Keratinocyte (primary cell): Measurements from ENCODE around the gene TC2N. TPM values are rescaled to one million over a fixed set of nuclear protein-coding genes. Genes with fewer than 3 reads are reported as not detected.

Experiments used
- DNase-seq: peaks from one replicate; pipeline ENCODE4 v3.0.0-alpha.2; 2011; ENCODE audit warnings: low read depth, missing footprints, low spot score
- FAIRE-seq: peaks from 2 replicates; lab custom pipeline; 2011; peaks lifted over from hg19 to GRCh38; lab: Jason Lieb, UNC
- H2AFZ ChIP-seq: 2 replicates; pipeline ENCODE4 v1.6.0; 2012; ENCODE audit warnings: low read length, control low read depth, inconsistent platforms; ENCODE audit not compliant: control insufficient read depth
- H3K27ac ChIP-seq: 2 replicates; pipeline ENCODE4 v1.5.1; 2011; ENCODE audit warnings: low read length; ENCODE audit not compliant: control insufficient read depth, insufficient read depth
- H3K27me3 ChIP-seq: 3 replicates; pipeline ENCODE4 v1.6.0; 2011; ENCODE audit warnings: low read length; ENCODE audit not compliant: control insufficient read depth, insufficient read depth; ENCODE audit errors: extremely low read depth
- H3K36me3 ChIP-seq, 2 experiments: 2 replicates in 1 of 2; 3 replicates in 1 of 2; pipeline ENCODE4 v1.5.1; 2011; ENCODE audit warnings: low read length in 2 of 2, mild to moderate bottlenecking in 1 of 2; ENCODE audit not compliant: control insufficient read depth in 2 of 2, insufficient read depth in 2 of 2; ENCODE audit errors: extremely low read depth in 1 of 2
- H3K4me1 ChIP-seq: 3 replicates; pipeline ENCODE4 v1.5.1; 2011; ENCODE audit warnings: low read length; ENCODE audit not compliant: control insufficient read depth, insufficient read depth; ENCODE audit errors: extremely low read depth
- H3K4me2 ChIP-seq: 3 replicates; pipeline ENCODE4 v1.6.0; 2011; ENCODE audit warnings: low read depth, low read length; ENCODE audit not compliant: control insufficient read depth, insufficient read depth; ENCODE audit errors: extremely low read depth
- H3K4me3 ChIP-seq, 3 experiments: fragments of 200-600 bp in 1 of 3; sonication (generic) in 1 of 3; 2 replicates in 2 of 3; 3 replicates in 1 of 3; pipeline ENCODE4 v1.5.1; 2011 to 2016; ENCODE audit warnings: low read length in 3 of 3, mild to moderate bottlenecking in 3 of 3, control low read depth in 2 of 3, inconsistent platforms in 1 of 3, low read depth in 1 of 3, mixed read lengths in 1 of 3, mixed run types in 1 of 3, moderate library complexity in 1 of 3; ENCODE audit not compliant: control insufficient read depth in 2 of 3, insufficient read depth in 2 of 3; ENCODE audit errors: extremely low read depth in 1 of 3
- H3K79me2 ChIP-seq: 2 replicates; pipeline ENCODE4 v1.6.0; 2012; ENCODE audit warnings: low read length; ENCODE audit not compliant: control insufficient read depth, insufficient read depth
- H3K9ac ChIP-seq: 3 replicates; pipeline ENCODE4 v1.6.0; 2011; ENCODE audit warnings: low read length; ENCODE audit not compliant: control insufficient read depth, insufficient read depth; ENCODE audit errors: extremely low read depth
- H3K9me1 ChIP-seq: 3 replicates; pipeline ENCODE4 v1.6.0; 2011; ENCODE audit warnings: low read length; ENCODE audit not compliant: control insufficient read depth, insufficient read depth; ENCODE audit errors: extremely low read depth
- H3K9me3 ChIP-seq: 2 replicates; pipeline ENCODE4 v1.5.1; 2012; ENCODE audit warnings: low read depth, low read length; ENCODE audit not compliant: control insufficient read depth
- H4K20me1 ChIP-seq: 3 replicates; pipeline ENCODE4 v1.6.0; 2011; ENCODE audit warnings: low read length; ENCODE audit not compliant: control insufficient read depth, insufficient read depth; ENCODE audit errors: extremely low read depth
- EZH2 ChIP-seq: IDR thresholded peaks from one replicate; pipeline ENCODE4 v1.6.1; 2012; ENCODE audit warnings: inconsistent platforms, mild to moderate bottlenecking, low read length, moderate library complexity
- dilution Hi-C: fragments of 300-500 bp; cut with MboI; formaldehyde crosslinking; loops from one replicate; pipeline ENCODE4 v1.7.0; 2020; ENCODE audit warnings: low sequenced_read_pairs; ENCODE audit not compliant: extremely low pct_ligation_motif_present
- polyA plus RNA-seq, 5 experiments: library from polyadenylated mRNA; depleted of rRNA in 3 of 5; stranded (reverse) in 3 of 5; stranded (forward) in 1 of 5; unstranded in 1 of 5; fragments of >200 nt; gene quantifications; 1 replicate in 1 of 5; 2 replicates in 3 of 5; 3 replicates in 1 of 5; pipeline versions ENCODE4 v1.2.1 to v1.2.3, GENCODE V29; 2011 to 2012; ENCODE audit warnings: missing spikeins in 2 of 5, low read depth in 1 of 5, low replicate concordance in 1 of 5
- TF ChIP-seq, protein P1 (sequence below), 3 experiments: IDR thresholded peaks in 1 of 3; conservative IDR thresholded peaks in 1 of 3; optimal IDR thresholded peaks in 1 of 3; 2 replicates in 2 of 3; 3 replicates in 1 of 3; pipeline versions ENCODE3 to v1.5.1; 2011; ENCODE audit warnings: low read length in 3 of 3, mild to moderate bottlenecking in 3 of 3, moderate library complexity in 2 of 3, control low read depth in 1 of 3, inconsistent platforms in 1 of 3; ENCODE audit not compliant: insufficient read depth in 2 of 3; ENCODE audit errors: extremely low read depth in 1 of 3

Gene TC2N
- polyA plus RNA-seq, 1 donor (not counting 4 experiments of a cell fraction or from before 2014, with no cell fraction given), result 22.6 TPM

DNA sequence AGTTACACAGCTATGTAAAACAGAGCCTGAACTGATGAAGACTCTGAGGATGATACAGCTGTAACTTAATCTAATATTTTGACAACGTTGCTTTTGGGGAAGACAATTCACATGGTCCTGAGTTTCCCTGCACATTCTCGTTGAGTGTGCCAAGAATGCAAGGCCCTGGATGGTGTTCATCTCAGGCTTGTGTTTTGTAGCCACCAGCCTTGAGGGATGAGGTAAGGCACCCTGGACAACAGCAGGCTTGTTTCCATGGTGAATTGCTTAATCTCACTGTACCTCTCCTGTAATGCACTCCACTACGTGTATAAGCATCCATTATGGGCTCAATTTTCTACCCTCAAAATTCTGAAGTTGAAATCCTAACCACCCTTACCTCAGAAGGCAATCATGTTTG, 137.6 kb downstream of the TC2N start:
- DNase-seq (no peak), FAIRE-seq (no peak)
- dilution Hi-C loops, result no loop called here
- no peaks in the 10 kb centered on the region for H3K36me3 ChIP-seq
- no peaks in the 10 kb centered on the region for H4K20me1 ChIP-seq
- no peaks in the 10 kb centered on the region for H3K4me1 ChIP-seq
- H3K4me2 ChIP-seq, result no peak overlapping the region
- no peak overlapping the region for H3K27ac ChIP-seq
- TF ChIP-seq EZH2, result no peak
- TF ChIP-seq, protein P1, sequence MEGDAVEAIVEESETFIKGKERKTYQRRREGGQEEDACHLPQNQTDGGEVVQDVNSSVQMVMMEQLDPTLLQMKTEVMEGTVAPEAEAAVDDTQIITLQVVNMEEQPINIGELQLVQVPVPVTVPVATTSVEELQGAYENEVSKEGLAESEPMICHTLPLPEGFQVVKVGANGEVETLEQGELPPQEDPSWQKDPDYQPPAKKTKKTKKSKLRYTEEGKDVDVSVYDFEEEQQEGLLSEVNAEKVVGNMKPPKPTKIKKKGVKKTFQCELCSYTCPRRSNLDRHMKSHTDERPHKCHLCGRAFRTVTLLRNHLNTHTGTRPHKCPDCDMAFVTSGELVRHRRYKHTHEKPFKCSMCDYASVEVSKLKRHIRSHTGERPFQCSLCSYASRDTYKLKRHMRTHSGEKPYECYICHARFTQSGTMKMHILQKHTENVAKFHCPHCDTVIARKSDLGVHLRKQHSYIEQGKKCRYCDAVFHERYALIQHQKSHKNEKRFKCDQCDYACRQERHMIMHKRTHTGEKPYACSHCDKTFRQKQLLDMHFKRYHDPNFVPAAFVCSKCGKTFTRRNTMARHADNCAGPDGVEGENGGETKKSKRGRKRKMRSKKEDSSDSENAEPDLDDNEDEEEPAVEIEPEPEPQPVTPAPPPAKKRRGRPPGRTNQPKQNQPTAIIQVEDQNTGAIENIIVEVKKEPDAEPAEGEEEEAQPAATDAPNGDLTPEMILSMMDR (optimal IDR thresholded peaks at IDR 0.05 in 1 of 3, IDR thresholded peaks at IDR 0.05 in 1 of 3, conservative IDR thresholded peaks at IDR 0.05 in 1 of 3; ENCODE audit: extremely low read depth in 1 of 3, insufficient read depth in 2 of 3, low read length in 3 of 3), result no peak
- no peaks in the 10 kb centered on the region for H3K27me3 ChIP-seq
- no peak overlapping the region for H3K4me3 ChIP-seq
- H3K9me3 ChIP-seq, result no peaks in the 10 kb centered on the region
- H3K9me1 ChIP-seq, result no peaks in the 10 kb centered on the region
- H2AFZ ChIP-seq, result no peak overlapping the region
- no peaks in the 10 kb centered on the region for H3K79me2 ChIP-seq
- no peak overlapping the region for H3K9ac ChIP-seq

Other genes with a start within 250 kb of the TC2N start
- 0.49 to 1.1 TPM (median 1.1 TPM) in 3 replicates for gene CATSPERB, start 135.4 kb downstream of the TC2N start, polyA plus RNA-seq
- gene FBLN5, start 80.2 kb upstream of the TC2N start, polyA plus RNA-seq, result 0.10 to 0.31 TPM (median 0.27 TPM) in 3 replicates
- 15.9 to 25.3 TPM (median 20.7 TPM) in 3 replicates for gene TRIP11, start 172.5 kb upstream of the TC2N start, polyA plus RNA-seq
- gene ATXN3, start 239.0 kb upstream of the TC2N start, polyA plus RNA-seq, result 13.6 to 27.6 TPM (median 17.4 TPM) in 3 replicates